Adrenal gland (tissue), 5 donors: ENCODE measurements around the gene PRR14L.

Experiments used
- CTCF ChIP-seq, 6 experiments: fragments of 450-650 bp in 4 of 6; fragments of 200-600 bp in 2 of 6; sonication (generic) in 1 of 6; IDR thresholded peaks; 1 replicate in 5 of 6; 2 replicates in 1 of 6; pipeline versions ENCODE4 v1.5.1 to v1.8.0; 2016 to 2021; ENCODE audit warnings: antibody characterized with exemption in 6 of 6, mild to moderate bottlenecking in 2 of 6, moderate library complexity in 1 of 6
- POLR2A ChIP-seq, 2 donors: fragments of 450-650 bp; IDR thresholded peaks; one replicate each; pipeline ENCODE4 v1.6.1; 2017; ENCODE audit warnings: antibody characterized with exemption in 2 of 2, mild to moderate bottlenecking in 2 of 2, moderate library complexity in 1 of 2
- donor health status: DM: no; HTN: no; CAD: no.

GRCh38 chr22:31732089-31732829, 17.7 kb downstream of the PRR14L start:
- TF ChIP-seq CTCF (IDR thresholded peaks at IDR 0.05) (no peak), POLR2A (IDR thresholded peaks at IDR 0.05) (no peak)
